NCI-H748 (cell line): ENCODE data around the gene LDHAL6A.
"Not testable (repeated sequence)": the region's sequence is repeated elsewhere in the genome, so short reads cannot be mapped to it uniquely, and the experiment has no call there.

ENCODE experiments used
- DNase-seq: peaks from one replicate; lab custom pipeline; 2025; ENCODE audit not compliant: unreplicated experiment; lab: John Stamatoyannopoulos, UW

Gene LDHAL6A

GRCh38 chr11:18455686-18456372 is at the start of gene LDHAL6A:
LDHAL6A (plus strand) TSS chr11:18455856; CDS start chr11:18456681, 825 bp downstream.
- no peak for DNase-seq

- not testable (repeated sequence) for DNase-seq
Measured at GRCh38 chr11:18407400-18407799, 48.3 kb upstream of the LDHAL6A start.

GRCh38 chr11:18408558-18409291 is 46.9 kb upstream of the LDHAL6A start:
- DNase-seq = no peak

- no peak for DNase-seq
Measured at GRCh38 chr11:18416459-18416858, 39.2 kb upstream of the LDHAL6A start.

GRCh38 chr11:18419040-18419439 is 36.6 kb upstream of the LDHAL6A start:
- no peak for DNase-seq

- DNase-seq = no peak
Measured at GRCh38 chr11:18420067-18420466, 35.6 kb upstream of the LDHAL6A start.

- DNase-seq = no peak
Measured at GRCh38 chr11:18427240-18427639, 28.4 kb upstream of the LDHAL6A start.

- DNase-seq = no peak
Measured at GRCh38 chr11:18429332-18429731, 26.3 kb upstream of the LDHAL6A start.

GRCh38 chr11:18438691-18439090 is 17.0 kb upstream of the LDHAL6A start:
- no peak for DNase-seq

GRCh38 chr11:18449251-18449650 is 6.4 kb upstream of the LDHAL6A start:
- DNase-seq = no peak

- no peak for DNase-seq
Measured at GRCh38 chr11:18452927-18453326, 2.7 kb upstream of the LDHAL6A start.

- DNase-seq = no peak
Measured at GRCh38 chr11:18457450-18457849, 1.8 kb downstream of the LDHAL6A start.

GRCh38 chr11:18459634-18460033 is 4.0 kb downstream of the LDHAL6A start:
- no peak for DNase-seq

- DNase-seq = no peak
Measured at GRCh38 chr11:18461909-18462308, 6.3 kb downstream of the LDHAL6A start.

- DNase-seq = no peak
Measured at GRCh38 chr11:18463439-18463838, 7.8 kb downstream of the LDHAL6A start.

- DNase-seq = no peak
Measured at GRCh38 chr11:18466402-18466801, 10.7 kb downstream of the LDHAL6A start.

- DNase-seq = no peak
Measured at GRCh38 chr11:18468059-18468458, 12.4 kb downstream of the LDHAL6A start.

- no peak for DNase-seq
Measured at GRCh38 chr11:18468961-18469360, 13.3 kb downstream of the LDHAL6A start.

- no peak for DNase-seq
Measured at GRCh38 chr11:18471995-18472394, 16.3 kb downstream of the LDHAL6A start.

- no peak for DNase-seq
Measured at GRCh38 chr11:18472587-18472986, 16.9 kb downstream of the LDHAL6A start.

- DNase-seq = no peak
Measured at GRCh38 chr11:18479063-18479462, 23.4 kb downstream of the LDHAL6A start.

- DNase-seq = no peak
Measured at GRCh38 chr11:18485913-18486528, 30.4 kb downstream of the LDHAL6A start.
